ENCODE data around the gene GRID2.

DNA sequence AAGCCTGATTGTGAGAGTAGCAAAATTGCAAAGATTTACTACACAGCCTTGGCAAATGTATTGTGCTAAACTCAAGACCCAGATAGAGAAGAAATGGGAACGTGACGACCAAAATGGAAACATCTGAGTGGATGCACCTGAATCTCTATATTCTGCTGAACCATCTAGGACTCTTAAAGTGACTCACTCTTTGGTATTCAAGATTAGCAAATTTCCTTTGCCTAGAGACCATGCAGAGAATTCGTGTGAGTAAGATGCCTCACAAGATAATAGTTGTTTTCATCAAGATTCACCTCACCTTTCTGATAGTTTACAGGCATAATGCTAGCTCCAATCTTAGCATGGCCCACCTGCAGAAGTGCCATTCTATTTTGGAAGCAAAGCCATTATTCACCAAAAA, 1510.4 kb downstream of the GRID2 start:
- TF ChIP-seq CTCF (IDR thresholded peaks at IDR 0.05) = no peak
- no peak for TF ChIP-seq EP300 (IDR thresholded peaks at IDR 0.05)
- TF ChIP-seq POLR2A (IDR thresholded peaks at IDR 0.05) = no peak

Data from stomach (tissue), 4 donors.